Endothelial cell of umbilical vein (primary cell): ENCODE measurements around the gene HEXA. TPM values are rescaled to one million over a fixed set of nuclear protein-coding genes. Genes with fewer than 3 reads are reported as not detected.

ENCODE experiments used
- BruUV-seq: library from RNA; stranded (reverse); fragments of 400-500 nt; replicated peaks from 2 replicates; lab custom pipeline; 2021; lab: Mats Ljungman, UMichigan
- CTCF ChIA-PET: fragments of 300-600, 350-600 bp; sonication (Branson Sonifier 250); formaldehyde crosslinking; loops from one replicate; lab custom pipeline; 2021; ENCODE audit warnings: antibody characterized with exemption, inconsistent platforms; lab: Charles Lee
- POLR2A ChIA-PET: fragments of 300-600, 350-600 bp; sonication (Branson Sonifier 250); formaldehyde crosslinking; loops from one replicate; lab custom pipeline; 2021; ENCODE audit warnings: antibody characterized with exemption, inconsistent platforms; lab: Charles Lee
- DNase-seq: peaks from one replicate; pipeline ENCODE4 v3.0.0-alpha.2; 2011; ENCODE audit warnings: low read depth, low spot score
- FAIRE-seq: peaks from 2 replicates; lab custom pipeline; 2011; peaks lifted over from hg19 to GRCh38; lab: Jason Lieb, UNC
- H2AFZ ChIP-seq: 2 replicates; pipeline ENCODE4 v1.6.0; 2012; ENCODE audit warnings: low read depth, low read length, control low read depth, inconsistent platforms
- H3K27ac ChIP-seq: 2 replicates; pipeline ENCODE4 v1.5.1; 2011; ENCODE audit warnings: low read depth, mild to moderate bottlenecking, control low read depth, low read length, moderate library complexity; ENCODE audit not compliant: insufficient read depth
- H3K27me3 ChIP-seq, 2 experiments: 2 replicates each; pipeline versions ENCODE4 v1.6.0 to v1.6.1; 2011; ENCODE audit warnings: low read length in 2 of 2, mixed read lengths in 1 of 2; ENCODE audit not compliant: control insufficient read depth in 2 of 2, insufficient read depth in 2 of 2
- H3K36me3 ChIP-seq, 2 experiments: 2 replicates in 1 of 2; 3 replicates in 1 of 2; pipeline ENCODE4 v1.5.1; 2011; ENCODE audit warnings: low read length in 2 of 2, mild to moderate bottlenecking in 1 of 2, moderate library complexity in 1 of 2; ENCODE audit not compliant: control insufficient read depth in 2 of 2, insufficient read depth in 2 of 2; ENCODE audit errors: extremely low read depth in 1 of 2
- H3K4me1 ChIP-seq: 3 replicates; pipeline ENCODE4 v1.5.1; 2011; ENCODE audit warnings: mild to moderate bottlenecking, low read length; ENCODE audit not compliant: control insufficient read depth, insufficient read depth; ENCODE audit errors: extremely low read depth
- H3K4me2 ChIP-seq: 2 replicates; pipeline ENCODE4 v1.6.1; 2011; ENCODE audit warnings: low read length, control low read depth, mixed read lengths; ENCODE audit not compliant: insufficient read depth
- H3K4me3 ChIP-seq, 3 experiments: fragments of 200-600 bp in 1 of 3; sonication (generic), shearing (Covaris generic) in 1 of 3; replicated peaks in 1 of 3; 2 replicates each; pipeline ENCODE4 v1.5.1; 2011 to 2016; ENCODE audit warnings: control low read depth in 3 of 3, low read length in 3 of 3, mild to moderate bottlenecking in 2 of 3, inconsistent platforms in 1 of 3, low read depth in 1 of 3, moderate library complexity in 1 of 3; ENCODE audit not compliant: insufficient read depth in 1 of 3
- H3K79me2 ChIP-seq: 2 replicates; pipeline ENCODE4 v1.6.0; 2012; ENCODE audit warnings: low read length, inconsistent platforms; ENCODE audit not compliant: control insufficient read depth, insufficient read depth
- H3K9ac ChIP-seq: replicated peaks from 2 replicates; pipeline ENCODE3; 2011; ENCODE audit warnings: low read length, control low read depth; ENCODE audit not compliant: insufficient read depth; ENCODE audit errors: extremely low read depth
- H3K9me1 ChIP-seq: replicated peaks from 3 replicates; pipeline ENCODE4 v1.6.0; 2011; ENCODE audit warnings: mild to moderate bottlenecking, low read length; ENCODE audit not compliant: control insufficient read depth, insufficient read depth; ENCODE audit errors: extremely low read depth
- H3K9me3 ChIP-seq: replicated peaks from 2 replicates; pipeline ENCODE4 v1.5.1; 2012; ENCODE audit warnings: low read length, inconsistent platforms; ENCODE audit not compliant: control insufficient read depth, insufficient read depth
- H4K20me1 ChIP-seq: replicated peaks from 2 replicates; pipeline ENCODE3; 2011; ENCODE audit warnings: mild to moderate bottlenecking, low read length; ENCODE audit not compliant: control insufficient read depth, insufficient read depth; ENCODE audit errors: extremely low read depth
- EZH2 ChIP-seq: IDR thresholded peaks from 2 replicates; pipeline ENCODE4 v1.6.1; 2012; ENCODE audit warnings: borderline replicate concordance, low read depth, mild to moderate bottlenecking, moderate library complexity, low read length, inconsistent platforms; ENCODE audit not compliant: severe bottlenecking
- FOS ChIP-seq: IDR thresholded peaks from 2 replicates; pipeline ENCODE4 v1.6.1; 2011; ENCODE audit warnings: mild to moderate bottlenecking, low read length, moderate library complexity, borderline replicate concordance; ENCODE audit not compliant: insufficient read depth
- GATA2 ChIP-seq: IDR thresholded peaks from 2 replicates; pipeline ENCODE4 v1.7.0; 2011; ENCODE audit warnings: low read depth, mild to moderate bottlenecking, moderate library complexity, mixed read lengths, low read length; ENCODE audit not compliant: insufficient read length, insufficient read depth
- JUN ChIP-seq: IDR thresholded peaks from 2 replicates; pipeline ENCODE4 v1.6.1; 2011; ENCODE audit warnings: borderline replicate concordance, low read depth; ENCODE audit not compliant: insufficient read length, insufficient read depth
- MYC ChIP-seq: IDR thresholded peaks from one replicate; pipeline ENCODE4 v1.6.1; 2011; ENCODE audit warnings: mild to moderate bottlenecking, low read depth, low read length
- POLR2A ChIP-seq: IDR thresholded peaks from 2 replicates; pipeline ENCODE4 v1.6.1; 2012; ENCODE audit warnings: low read depth, mild to moderate bottlenecking, control low read depth, low read length
- POLR2AphosphoS5 ChIP-seq: IDR thresholded peaks from 2 replicates; pipeline ENCODE4 v1.6.1; 2012; ENCODE audit warnings: low read depth, mild to moderate bottlenecking, control low read depth, low read length, moderate library complexity; ENCODE audit not compliant: insufficient read depth
- dilution Hi-C: fragments of 300-500 bp; cut with MboI; formaldehyde crosslinking; loops from one replicate; pipeline ENCODE4 v1.15.0; 2019; ENCODE audit warnings: low sequenced_read_pairs; ENCODE audit not compliant: extremely low pct_ligation_motif_present
- intact Hi-C: fragments of 100-400 bp; cut with micrococcal nuclease; formaldehyde crosslinking; loops from one replicate; pipeline ENCODE4 v1.10.0; 2022
- polyA plus RNA-seq, 4 experiments: library from polyadenylated mRNA; depleted of rRNA in 3 of 4; stranded (reverse) in 3 of 4; unstranded in 1 of 4; fragments of >200 nt; gene quantifications; 2 replicates each; pipeline versions ENCODE4 v1.2.1 to v1.2.3, GENCODE V29; 2011 to 2012; ENCODE audit warnings: missing spikeins in 1 of 4
- total RNA-seq: library from RNA; stranded (reverse); gene quantifications from 2 replicates; pipeline ENCODE4 v1.2.3, GENCODE V29; 2021
- TF ChIP-seq, protein P1 (sequence below): IDR thresholded peaks from 2 replicates; pipeline ENCODE4 v1.6.1; 2011; ENCODE audit not compliant: insufficient read depth, insufficient read length
- TF ChIP-seq, protein P2 (sequence below), 2 donors: IDR thresholded peaks; 1 replicate in 1 of 2; 2 replicates in 1 of 2; pipeline ENCODE4 v1.5.1; 2011; ENCODE audit warnings: low read length in 2 of 2, mild to moderate bottlenecking in 2 of 2, moderate library complexity in 2 of 2, control low read depth in 1 of 2, inconsistent platforms in 1 of 2, low read depth in 1 of 2; ENCODE audit not compliant: insufficient read depth in 1 of 2; ENCODE audit errors: extremely low read depth in 1 of 2

The HEXA gene
- total and polyA plus RNA-seq, 2 donors (not counting 3 experiments of a cell fraction or from before 2014, with no cell fraction given) = 108 to 212 TPM

DNA sequence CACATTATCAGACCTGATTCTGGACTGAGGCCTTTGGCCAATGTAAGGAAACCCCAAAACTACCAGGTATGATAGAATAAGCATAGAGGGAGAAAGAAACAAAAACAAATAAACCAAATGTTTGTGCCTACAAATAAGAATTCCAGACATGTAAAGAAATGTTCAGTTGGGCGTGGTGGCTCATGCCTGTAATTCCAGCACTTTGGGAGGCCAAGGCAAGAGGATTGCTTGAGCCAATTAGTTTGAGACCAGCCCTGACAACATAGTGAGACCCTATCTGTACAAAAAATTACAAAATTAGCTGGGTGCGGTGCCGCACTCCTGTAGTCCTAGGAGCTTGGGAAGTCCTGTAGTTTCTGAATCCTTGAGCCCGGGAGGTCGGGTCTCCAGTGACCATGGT is 35.3 kb upstream of the HEXA start:
- ChIA-PET CTCF (interaction anchor here (1.0 kb wide), 1 partner anchor 188 kb away, joined by 4 read pairs; no protein-coding TSS in a partner anchor), POLR2A (no interaction called here)
- TF ChIP-seq POLR2A = no peak
- no peak for TF ChIP-seq POLR2AphosphoS5
- TF ChIP-seq MYC = no peak
- TF ChIP-seq EZH2 = no peak
- TF ChIP-seq GATA2 = no peak
- TF ChIP-seq, protein P1, sequence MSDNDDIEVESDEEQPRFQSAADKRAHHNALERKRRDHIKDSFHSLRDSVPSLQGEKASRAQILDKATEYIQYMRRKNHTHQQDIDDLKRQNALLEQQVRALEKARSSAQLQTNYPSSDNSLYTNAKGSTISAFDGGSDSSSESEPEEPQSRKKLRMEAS = no peak
- no peak for TF ChIP-seq FOS
- no peak for TF ChIP-seq JUN
- TF ChIP-seq, protein P2, sequence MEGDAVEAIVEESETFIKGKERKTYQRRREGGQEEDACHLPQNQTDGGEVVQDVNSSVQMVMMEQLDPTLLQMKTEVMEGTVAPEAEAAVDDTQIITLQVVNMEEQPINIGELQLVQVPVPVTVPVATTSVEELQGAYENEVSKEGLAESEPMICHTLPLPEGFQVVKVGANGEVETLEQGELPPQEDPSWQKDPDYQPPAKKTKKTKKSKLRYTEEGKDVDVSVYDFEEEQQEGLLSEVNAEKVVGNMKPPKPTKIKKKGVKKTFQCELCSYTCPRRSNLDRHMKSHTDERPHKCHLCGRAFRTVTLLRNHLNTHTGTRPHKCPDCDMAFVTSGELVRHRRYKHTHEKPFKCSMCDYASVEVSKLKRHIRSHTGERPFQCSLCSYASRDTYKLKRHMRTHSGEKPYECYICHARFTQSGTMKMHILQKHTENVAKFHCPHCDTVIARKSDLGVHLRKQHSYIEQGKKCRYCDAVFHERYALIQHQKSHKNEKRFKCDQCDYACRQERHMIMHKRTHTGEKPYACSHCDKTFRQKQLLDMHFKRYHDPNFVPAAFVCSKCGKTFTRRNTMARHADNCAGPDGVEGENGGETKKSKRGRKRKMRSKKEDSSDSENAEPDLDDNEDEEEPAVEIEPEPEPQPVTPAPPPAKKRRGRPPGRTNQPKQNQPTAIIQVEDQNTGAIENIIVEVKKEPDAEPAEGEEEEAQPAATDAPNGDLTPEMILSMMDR (IDR thresholded peaks at IDR 0.05; ENCODE audit: extremely low read depth in 1 of 2, insufficient read depth in 1 of 2, low read depth in 1 of 2, low read length in 2 of 2) = no peak
- Histone ChIP-seq H4K20me1 (no peaks in the 10 kb centered on the region), H3K9ac (no peak overlapping the region), H3K27ac (no peak overlapping the region), H3K9me1 (no peaks in the 10 kb centered on the region), H3K79me2 (no peaks in the 10 kb centered on the region), H3K9me3 (no peaks in the 10 kb centered on the region), H3K4me3 (no peak overlapping the region), H3K4me1 (no peaks in the 10 kb centered on the region), H3K4me2 (no peak overlapping the region), H3K36me3 (no peaks in the 10 kb centered on the region), H2AFZ (no peak overlapping the region), H3K27me3 (peaks cover 0 to 15% of the 10 kb centered on the region in 2 experiments)
- BruUV-seq = no TSS peak
- dilution Hi-C loops = no loop called here
- FAIRE-seq (no peak), DNase-seq (no peak)
- intact Hi-C loops = no loop called here
